HT-29 (cell line): ENCODE results near the gene C18orf32. TPM values are rescaled to one million over a fixed set of nuclear protein-coding genes. Genes with fewer than 3 reads are reported as not detected.
A peak's percentile ranks its signal among the peaks of the same experiment; 100 is the strongest.
"Not testable (repeated sequence)": the region's sequence is repeated elsewhere in the genome, so short reads cannot be mapped to it uniquely, and the experiment has no call there.

ENCODE experiments used
- DNase-seq: peaks from one replicate; pipeline ENCODE4 v3.0.0-alpha.2; 2015; ENCODE audit warnings: low spot score
- total RNA-seq: library from RNA; depleted of rRNA; stranded (reverse); fragments of >200 nt; shearing (Covaris generic); gene quantifications from 2 replicates; pipeline ENCODE4 v1.2.3, GENCODE V29; 2014; rRNA removed

C18orf32 gene
- 7.1 and 9.8 TPM in 2 replicates for total RNA-seq

DNA sequence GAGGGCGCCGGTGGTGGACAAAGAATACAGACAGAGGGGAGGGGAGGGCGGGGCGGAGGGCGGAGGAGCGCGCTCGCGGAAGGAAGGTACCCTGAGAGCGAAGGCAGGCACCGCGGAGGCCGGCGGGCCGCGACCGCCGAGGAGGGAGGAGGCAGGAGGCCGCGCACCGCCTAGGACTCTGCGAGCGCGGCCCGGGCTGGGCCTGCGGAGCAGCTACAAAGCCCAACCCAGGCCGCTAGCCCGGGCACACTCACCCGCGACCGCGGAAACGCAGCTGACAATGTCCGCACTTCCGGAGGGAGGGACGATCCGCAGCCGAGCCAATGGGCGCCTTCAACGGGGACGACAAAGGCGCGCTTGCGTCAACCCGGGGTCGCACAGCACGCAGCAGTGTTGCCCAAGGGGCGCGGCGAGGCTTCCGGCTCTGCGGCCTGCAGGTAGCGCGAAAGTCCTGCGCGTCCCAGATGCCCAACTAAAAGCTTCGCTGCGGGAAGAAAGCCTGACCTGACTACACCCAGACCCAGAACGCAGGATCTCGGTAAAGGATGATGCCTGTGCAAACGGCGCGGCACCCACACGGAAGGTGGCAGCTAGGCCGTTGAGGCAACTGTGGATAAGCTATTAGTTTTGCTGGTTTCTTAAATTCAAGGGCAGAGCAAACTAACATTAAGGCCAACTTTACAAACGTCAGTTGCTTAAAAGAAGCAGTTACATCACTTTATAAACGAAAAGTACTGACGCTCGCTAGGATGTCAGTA, at the start of gene C18orf32:
Gene C18orf32 (minus strand): TSS at position 282 of the 758 bp plus-strand sequence. CDS start 3,486 bp downstream, outside the sequence.
- peak; percentile 91 for DNase-seq

DNA sequence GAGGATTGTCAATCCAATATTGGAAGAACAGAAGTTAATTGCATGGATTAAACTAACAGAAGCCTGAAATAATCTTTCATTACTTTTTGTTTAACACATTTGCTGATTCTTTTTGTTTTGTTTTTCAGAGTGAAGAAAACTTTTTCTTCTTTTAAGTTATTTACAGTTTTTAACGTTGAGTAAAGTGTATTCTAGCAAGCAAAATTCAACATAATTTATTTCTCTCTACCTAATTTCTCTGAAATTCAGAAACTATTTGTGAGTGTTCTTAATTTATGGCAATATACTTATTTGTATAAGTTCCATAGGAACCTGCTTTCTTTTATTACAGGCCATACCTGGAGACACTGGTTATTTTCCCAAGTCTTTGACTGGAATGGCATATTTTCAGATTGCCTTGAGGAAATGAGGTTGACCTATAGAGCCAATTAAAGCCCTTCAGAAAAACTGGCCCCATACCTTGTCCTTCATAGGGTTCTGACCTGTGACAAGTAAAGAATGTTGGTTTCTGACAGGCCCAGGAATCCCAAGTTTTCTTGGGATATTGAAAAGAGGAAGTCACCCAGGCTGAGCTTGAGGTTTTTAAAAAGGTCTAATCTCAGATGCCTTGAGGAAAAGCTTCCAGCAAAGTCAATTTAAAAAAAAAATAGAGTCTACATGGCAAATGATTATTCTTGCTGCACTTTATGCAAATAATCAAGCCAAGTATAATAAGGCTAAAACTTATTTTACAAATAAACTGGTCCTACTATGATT, 48.0 kb upstream of the C18orf32 start:
- DNase-seq, result no peak

DNA sequence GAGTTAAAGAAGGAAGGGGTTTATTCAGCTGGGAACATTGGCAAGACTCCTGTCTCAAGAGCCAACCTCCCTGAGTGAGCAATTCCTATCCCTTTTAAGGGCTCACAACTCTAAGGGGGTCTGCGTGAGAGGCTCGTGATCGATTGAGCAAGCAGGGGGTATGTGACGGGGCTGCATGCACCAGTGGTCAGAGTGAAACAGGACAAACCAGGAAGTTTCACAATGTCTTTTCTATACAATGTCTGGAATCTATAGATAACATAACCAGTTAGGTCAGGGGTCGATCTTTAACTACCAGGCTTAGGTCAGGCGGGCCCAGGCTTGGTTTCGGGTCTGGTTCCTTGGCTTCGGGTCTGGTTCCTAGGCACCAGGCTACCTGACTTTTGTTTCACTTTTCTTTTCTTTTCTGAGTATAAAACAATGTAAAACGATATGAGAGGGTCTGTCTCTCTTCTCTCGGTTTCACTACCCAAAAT, 44.7 kb upstream of the C18orf32 start:
- DNase-seq, result no peak

DNA sequence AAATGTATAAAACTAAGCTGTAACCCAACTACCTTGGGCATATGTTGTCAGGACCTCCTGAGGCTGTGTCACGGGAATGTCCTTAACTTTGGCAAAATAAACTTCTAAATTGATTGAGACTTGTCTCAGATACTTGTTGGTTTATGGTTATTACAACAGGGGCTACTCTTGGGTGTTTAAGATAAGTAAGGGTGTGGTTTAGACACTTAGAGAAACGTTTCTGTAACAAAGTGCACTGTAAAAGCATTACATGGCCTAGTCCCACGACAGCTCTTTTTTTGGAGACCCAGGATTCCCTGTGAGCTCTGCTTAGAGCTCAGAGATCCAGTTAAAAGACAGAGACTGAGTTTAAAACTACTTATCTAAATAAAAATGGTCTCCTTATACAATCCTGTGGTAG, 42.6 kb upstream of the C18orf32 start:
- DNase-seq, result no peak

DNA sequence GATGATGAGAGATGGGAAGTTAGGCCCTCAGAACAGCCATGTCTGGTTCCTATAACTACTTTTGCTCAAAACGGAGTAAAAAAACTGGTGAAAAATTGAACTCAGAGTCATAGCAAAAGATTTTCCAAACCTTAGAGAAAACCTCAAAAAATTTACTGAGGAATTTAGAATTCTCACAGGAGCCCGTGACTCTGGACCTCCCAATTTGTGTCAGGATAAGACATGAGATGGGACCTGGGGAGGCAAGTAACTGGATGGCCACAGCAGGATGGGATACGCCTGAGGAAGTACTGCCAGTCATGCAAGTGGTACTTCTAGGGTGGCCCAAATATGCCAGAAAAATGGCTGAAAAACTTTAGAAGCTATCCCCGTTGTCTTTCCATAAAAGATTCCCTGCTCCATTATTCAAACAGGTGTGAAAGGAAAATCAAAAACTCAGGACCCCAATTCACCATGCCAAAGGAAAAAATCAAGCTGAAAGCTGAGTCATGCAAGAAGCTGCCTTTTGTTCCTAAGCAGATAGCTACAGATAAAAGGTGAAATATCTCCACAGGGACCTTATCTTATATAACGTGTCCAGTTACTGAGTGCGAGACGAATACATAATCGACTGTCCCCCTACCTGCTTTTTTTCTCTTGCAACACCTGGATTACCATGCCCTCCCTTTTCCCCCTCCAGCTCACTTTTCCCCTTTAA, 40.7 kb upstream of the C18orf32 start:
- DNase-seq, result no peak

DNA sequence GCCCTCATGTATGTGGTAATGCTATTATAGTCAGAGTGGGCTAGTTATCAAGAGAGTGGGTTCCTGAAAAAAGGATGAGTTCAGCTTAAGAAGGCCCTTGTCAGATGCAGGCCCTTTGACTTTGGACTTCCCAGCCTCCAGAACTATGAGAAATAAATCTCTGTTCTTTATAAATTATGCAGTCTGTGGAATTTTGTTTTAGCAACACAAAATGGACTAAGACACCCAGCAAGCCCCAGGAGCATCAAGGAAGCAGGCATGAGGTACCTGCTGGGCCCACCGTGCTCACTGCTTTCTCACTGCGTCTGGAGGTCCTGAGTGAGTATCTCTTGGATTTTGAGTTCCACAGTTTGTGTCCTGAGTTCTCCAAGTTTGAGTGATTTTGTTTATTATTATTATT, 38.9 kb upstream of the C18orf32 start:
- no peak for DNase-seq

DNA sequence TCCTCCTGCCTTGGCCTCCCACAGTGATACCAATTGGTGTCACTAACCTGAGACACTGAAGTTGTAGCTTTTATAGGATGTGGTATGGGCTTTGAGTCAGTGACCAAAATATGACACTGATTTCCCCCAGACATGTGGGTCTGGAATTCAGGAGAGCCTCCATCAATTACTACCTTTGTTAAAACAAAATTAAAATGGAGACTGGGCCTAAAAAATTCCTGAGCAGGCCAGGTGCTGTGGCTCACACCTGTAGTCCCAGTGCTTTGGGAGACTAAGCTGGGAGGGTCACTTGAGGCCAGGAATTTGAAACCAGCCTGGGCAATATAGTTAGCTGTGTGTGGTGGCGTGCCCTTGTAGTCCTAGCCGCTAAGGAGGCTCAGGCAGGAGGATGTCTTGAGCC, 37.9 kb upstream of the C18orf32 start:
- DNase-seq, result no peak

DNA sequence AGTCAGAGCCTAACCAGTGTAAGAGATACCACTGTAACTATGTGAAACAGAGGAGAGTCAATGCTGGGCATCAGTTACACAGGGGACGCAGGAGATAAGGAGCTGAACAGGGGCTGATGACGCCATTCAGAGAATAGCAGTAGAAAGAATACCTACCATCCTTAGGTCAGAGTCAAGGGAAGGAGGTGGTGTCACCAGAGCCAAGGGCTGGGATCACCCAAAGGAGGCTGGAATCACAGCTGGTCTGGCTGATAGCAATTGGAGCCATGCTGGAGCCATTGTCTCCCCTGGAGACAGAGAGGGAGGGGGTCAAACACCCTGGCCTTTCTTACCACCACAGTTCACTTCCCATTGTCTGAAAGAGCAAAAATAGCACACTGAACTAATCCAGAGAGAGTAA, 37.3 kb upstream of the C18orf32 start:
- DNase-seq, result no peak

DNA sequence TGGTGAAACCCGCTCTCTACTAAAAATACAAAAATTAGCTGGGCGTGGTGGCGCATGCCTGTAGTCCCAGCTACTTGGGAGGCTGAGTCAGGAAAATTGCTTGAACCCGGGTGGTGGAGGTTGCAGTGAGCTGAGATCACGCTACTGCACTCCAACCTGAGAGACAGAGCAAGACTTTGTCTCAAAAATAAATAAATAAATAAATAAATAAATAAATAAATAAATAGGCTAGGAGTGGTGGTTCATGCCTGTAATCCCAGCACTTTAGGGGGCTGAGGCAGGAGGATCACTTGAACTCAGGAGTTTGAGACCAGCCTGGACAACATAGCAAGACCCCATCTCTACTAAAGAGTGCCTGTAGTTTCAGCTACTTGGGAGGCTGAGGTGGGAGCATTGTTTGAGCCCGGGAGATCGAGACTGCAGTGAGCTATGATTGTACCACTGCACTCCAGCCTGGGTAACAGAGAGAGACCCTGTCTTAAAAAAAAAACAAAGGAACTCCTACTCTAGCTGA, 36.6 kb upstream of the C18orf32 start:
- DNase-seq, result not testable (repeated sequence)

DNA sequence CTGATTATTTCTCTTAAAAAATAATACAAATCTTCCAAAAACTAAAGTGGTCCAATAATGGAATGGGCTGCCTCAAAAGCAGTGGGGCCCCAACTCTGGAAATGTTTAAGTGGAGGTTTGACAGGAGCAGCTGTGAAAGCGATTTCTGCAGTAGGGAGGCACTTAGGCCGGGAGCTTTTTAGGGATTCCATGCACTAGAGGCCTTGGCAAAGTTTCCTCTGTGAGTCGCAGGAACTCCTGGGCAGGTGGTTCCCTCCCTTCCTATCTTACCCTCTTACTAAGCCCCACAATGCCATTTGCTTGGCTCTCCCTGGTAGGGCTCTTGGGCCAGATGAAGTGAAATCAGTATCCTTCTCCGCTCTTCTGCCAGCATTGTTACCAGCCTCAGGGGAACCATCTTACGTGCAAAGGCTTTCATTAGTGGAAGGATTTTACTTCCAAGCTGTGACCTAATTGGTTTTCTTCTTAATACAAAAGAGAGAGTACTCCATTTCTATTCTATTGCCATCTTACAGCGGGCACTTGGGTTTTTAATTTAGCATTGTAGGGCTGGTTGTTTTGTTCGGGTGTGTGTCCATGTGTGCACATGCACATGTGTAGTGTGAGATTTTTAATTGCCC, 34.3 kb upstream of the C18orf32 start:
- DNase-seq, result no peak

DNA sequence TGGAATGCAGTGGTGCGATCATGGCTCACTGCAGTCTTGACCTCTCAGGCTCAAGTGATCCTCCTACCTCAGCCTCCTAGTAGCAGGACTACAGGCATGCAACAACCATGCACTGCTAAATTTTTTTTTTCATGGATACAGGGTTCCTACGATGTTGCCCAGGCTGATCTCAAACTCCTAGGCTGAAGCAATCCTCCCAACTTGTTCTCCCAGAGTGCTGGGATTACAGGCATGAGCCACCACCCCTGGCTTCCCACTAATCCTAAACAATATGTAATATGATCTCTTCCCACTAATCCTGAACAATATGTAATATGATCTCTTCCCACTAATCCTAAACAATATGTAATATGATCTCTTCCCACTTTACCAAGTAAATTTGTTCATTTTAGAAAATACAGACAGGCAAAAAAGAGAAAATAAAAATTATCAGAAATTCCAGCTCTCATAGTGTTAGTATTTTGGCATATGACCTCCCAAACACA, 33.7 kb upstream of the C18orf32 start:
- no peak for DNase-seq

DNA sequence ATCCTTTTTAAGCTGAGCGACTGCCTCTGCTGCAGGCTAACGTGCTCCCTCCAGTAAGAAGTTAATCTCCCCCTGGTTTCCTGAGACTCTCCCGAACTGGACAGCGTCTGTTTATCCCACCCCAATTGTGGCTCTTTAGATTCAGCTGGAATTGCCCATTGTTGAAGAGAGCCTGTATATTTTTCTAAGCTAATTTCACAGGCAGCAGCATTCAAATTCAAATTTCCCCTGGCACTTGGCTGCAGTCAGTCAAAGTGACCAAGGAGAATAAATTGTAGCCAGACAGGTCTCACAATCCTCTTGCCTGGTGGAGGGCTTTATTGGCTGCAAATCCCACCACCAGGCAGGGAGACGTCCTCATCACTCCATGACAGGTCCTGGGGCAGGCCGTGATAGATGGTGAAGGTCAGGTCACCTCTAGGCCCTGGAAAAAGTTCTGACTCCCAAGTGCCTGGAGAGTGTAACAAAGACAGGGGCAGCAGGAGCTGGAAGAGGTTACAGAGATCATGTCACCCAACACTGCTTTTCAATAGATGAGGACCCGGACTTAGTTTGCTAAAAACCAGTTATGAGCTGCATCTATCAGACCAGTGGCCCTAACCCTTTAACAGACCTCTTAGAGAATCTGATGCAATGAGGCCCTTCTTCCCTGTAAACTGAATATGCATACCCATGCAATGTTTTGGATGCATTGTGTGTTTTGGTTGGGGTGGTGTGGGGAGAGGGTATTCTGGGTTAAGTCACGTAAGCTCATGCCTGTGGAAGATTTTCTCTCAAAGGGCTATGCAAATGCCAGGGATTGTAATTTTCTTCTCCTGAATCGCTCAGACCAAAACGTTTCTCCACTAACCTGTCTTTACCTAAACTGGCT, 32.3 kb upstream of the C18orf32 start:
- DNase-seq, result no peak

DNA sequence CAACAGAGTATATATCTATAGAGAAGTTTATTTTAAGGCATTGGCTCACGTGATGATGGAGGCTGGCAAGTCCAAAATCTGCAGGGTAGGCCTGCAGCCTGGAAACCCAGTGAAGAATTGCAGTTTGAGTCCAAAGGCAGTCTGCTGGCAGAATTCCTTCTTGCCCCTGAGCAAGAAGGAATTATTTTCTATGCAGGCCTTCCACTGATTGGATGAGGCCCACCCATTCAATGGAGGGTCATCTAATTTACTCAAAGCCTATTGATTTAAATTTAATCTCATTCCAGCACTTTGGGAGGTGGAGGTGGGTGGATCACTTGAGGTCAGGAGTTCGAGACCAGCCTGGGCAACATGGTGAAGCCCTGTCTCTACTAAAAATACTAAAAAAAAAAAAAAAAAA, 30.4 kb upstream of the C18orf32 start:
- DNase-seq, result no peak

DNA sequence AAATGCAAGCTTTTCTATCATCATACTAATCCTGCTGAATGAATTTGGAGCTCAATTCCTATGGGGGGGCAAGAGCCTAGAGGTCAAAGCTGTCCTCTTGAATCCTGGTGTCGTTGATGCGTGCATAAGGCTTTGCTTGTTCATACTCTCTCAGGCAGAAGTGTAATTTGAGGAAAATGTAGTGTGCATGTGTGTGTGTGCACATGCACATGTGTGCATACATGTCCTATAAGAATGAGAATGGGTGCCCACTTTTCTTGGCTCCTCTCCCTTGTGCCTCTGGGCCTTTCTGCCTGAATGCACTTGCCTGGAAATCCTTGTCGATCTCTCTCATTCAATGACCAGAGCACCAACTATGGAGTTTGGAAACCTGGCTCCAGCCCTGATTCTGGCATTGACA, 28.5 kb upstream of the C18orf32 start:
- no peak for DNase-seq

DNA sequence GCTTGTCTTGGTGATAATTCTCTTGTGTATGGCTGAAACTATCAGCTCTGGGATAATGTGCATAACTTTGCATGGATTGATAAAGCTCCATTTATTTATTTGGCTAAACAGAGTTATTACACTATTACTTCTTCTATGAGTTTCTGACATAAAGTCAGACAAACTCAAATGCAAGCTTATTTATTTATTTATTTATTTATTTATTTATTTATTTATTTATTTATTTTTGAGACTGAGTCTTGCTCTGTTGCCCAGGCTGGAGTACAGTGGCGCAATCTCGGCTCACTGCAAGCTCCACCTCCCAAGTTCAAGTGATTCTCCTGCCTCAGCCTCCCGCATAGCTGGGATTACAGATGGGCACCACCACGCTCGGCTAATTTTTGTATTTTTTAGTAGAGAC, 28.0 kb upstream of the C18orf32 start:
- DNase-seq, result not testable (repeated sequence)

DNA sequence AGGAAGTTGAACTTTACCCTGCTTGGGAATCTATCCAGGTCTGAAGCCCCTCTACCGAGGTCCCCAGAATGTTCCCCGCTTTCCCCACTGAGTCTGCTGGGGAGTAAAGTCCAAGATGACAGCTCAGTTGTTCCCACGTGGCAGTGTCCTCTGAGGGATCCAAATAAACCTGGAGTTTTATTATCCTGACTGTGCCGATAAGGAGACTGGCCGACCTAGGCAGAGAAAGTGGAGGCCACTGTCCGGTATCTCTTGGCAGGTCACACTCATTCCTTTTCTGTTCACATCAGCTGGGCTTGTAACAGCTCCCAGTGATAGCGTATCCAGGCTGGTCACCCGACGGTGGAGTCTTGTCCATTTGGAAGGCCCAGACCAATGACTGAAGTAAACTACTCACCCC, 27.5 kb upstream of the C18orf32 start:
- no peak for DNase-seq

DNA sequence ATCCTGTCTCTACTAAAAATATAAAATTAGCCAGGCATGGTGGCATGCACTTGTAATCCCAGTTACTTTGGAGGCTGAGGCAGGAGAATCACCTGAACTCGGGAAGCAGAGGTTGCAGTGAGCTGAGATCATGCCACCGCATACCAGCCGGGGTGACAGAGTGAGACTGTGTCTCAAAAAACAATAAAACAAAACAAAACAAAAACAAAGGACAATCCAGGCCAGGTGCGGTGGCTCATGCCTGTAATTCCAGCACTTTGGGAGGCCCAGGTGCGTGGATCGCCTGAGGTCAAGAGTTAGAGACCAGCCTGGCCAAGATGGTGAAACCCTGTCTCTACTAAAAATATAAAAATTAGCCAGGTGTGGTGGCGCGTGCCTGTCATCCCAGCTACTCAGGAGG, 25.8 kb upstream of the C18orf32 start:
- DNase-seq, result not testable (repeated sequence)

DNA sequence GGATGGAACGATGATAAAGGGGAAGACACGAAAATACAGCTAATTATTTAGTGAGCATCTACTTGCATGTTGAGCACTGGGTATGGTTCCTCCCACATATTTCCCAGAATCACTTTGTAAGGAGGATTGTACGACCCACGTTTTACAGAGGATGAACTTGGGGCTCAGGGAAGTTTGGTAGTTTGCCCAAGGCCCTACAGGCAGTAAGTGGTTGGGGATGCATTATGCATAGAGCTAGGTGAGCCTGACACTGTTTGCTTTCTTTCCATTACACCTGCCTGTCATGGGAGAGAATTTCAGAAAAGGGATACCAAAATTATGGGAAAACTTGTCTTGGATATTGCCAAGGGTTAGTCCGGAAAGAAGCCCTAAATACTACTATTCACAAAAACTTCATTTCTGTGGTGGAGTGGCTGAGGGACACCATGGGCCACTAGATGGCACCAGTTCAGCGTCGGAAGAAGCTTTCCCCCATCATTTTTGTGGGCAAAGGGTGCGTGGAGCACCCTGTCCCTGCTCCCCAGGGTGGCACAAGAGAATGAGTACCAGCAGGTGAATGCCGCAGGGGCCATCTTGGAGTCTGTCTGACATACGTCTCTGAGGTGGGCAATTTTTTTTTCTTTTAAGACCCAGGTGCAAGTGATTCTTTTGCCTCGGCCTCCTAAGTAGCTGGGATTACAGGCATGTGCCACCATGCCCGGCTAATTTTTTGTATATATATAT, 23.5 kb upstream of the C18orf32 start:
- peak; percentile 69 for DNase-seq

DNA sequence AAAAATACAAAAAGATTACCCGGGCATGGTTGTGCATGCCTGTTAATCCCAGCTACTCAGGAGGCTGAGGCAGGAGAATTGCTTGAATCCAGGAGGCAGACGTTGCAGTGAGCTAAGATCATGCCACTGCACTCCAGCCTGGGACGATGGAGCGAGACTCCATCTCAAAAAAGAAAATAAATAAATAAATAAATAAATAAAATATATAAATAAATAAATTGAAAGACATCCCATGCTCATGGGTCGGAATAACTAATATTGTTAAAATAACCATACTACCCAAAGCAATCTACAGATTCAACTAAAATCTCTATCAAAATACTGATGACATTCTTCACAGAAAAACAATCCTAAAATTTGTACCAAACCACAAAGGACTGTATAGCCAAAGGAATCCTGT, 19.4 kb upstream of the C18orf32 start:
- DNase-seq, result not testable (repeated sequence)

DNA sequence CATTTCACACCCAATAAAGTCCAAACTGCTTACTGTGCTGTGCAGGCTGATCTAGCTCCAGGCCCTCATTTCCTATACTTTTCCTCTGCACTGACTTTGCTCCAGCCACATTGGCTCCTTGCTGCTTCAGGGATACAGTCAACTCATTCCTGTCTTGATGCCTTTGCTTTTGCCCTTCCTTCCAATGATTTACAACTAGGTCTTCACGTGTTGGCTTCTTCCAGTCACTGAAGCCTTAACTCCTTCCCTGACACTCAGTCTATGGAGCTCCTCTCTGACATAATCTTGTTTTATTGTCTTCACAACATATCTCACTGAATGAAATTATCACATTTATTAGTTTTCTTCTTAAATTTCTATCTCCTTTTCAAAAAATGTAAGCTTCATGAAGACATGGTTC, 16.9 kb upstream of the C18orf32 start:
- no peak for DNase-seq
